GM12864 (cell line): ENCODE data around the gene ANKRD37.

ENCODE experiments used
- DNase-seq: peaks from one replicate; pipeline ENCODE4 v3.0.0-alpha.2; 2011; ENCODE audit warnings: low read depth
- H3K4me3 ChIP-seq: 2 replicates; pipeline ENCODE4 v1.5.1; 2011; ENCODE audit warnings: mild to moderate bottlenecking, low read depth, low read length, control low read depth
- TF ChIP-seq, protein P1 (sequence below): IDR thresholded peaks from 2 replicates; pipeline ENCODE4 v1.5.1; 2011; ENCODE audit warnings: low read depth, mild to moderate bottlenecking, moderate library complexity, low read length, control low read depth, inconsistent platforms; ENCODE audit errors: missing control alignments

Gene ANKRD37

DNA sequence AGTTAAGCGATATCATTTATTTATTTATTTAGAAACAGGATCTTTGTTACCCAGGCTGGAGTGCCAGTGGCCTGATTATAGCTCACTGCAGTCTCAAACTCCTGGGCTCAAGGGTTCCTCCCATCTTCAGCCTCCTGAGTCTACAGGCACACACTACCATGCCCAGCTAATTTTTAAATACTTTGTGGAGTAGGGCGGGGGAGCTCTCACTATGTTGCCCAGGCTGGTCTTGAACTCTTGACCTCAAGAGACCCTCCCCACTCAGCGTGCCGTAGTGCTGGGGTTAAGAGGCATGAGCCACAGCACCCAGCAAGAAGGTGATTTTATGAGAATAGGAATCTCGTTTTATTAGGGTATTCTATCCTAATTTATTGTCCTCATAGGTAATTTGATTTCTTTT, 33.0 kb downstream of the ANKRD37 start:
- H3K4me3 ChIP-seq: no peak overlapping the region
- no peak for DNase-seq
- TF ChIP-seq, protein P1, sequence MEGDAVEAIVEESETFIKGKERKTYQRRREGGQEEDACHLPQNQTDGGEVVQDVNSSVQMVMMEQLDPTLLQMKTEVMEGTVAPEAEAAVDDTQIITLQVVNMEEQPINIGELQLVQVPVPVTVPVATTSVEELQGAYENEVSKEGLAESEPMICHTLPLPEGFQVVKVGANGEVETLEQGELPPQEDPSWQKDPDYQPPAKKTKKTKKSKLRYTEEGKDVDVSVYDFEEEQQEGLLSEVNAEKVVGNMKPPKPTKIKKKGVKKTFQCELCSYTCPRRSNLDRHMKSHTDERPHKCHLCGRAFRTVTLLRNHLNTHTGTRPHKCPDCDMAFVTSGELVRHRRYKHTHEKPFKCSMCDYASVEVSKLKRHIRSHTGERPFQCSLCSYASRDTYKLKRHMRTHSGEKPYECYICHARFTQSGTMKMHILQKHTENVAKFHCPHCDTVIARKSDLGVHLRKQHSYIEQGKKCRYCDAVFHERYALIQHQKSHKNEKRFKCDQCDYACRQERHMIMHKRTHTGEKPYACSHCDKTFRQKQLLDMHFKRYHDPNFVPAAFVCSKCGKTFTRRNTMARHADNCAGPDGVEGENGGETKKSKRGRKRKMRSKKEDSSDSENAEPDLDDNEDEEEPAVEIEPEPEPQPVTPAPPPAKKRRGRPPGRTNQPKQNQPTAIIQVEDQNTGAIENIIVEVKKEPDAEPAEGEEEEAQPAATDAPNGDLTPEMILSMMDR: no peak

DNA sequence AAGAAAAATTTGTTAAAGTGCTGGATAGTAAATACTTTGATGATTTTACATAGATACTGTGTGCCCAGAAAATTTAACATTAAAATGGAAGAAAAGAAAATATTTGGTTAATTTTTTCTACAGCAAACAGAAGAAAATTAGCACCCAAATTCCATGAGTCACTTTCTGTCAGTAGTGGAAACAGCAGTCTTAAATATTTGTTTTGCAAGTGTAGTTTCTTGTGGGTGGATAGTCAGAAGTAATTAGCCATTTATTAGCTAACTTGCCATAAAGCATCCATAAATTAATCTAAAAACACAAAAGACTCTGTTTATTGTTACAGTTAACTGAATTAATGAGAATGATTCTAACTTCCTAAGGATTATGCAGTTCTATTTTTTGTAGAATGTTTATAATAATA, 38.8 kb downstream of the ANKRD37 start:
- DNase-seq: no peak
- TF ChIP-seq, protein P1: no peak
- no peak overlapping the region for H3K4me3 ChIP-seq

DNA sequence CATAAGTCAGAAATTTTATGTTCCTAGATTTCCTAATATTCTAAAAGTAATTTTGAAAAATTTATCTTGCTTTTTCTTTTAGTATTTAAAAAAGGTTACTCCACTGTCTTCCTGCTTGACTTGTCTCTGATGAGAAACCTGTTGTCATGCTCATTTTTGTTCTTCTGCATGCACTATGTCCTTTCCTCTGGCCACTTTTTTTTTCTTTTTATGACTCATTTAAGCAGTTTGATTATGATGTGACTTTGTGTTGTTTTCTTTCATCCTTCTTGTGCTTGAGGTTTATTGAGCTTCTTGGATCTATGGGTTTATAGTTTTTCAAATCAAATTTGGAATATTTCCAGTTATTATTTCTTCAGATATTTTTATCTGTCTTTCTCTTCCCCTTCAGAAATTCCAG, 41.2 kb downstream of the ANKRD37 start:
- H3K4me3 ChIP-seq: no peak overlapping the region
- DNase-seq: no peak
- TF ChIP-seq, protein P1: no peak

DNA sequence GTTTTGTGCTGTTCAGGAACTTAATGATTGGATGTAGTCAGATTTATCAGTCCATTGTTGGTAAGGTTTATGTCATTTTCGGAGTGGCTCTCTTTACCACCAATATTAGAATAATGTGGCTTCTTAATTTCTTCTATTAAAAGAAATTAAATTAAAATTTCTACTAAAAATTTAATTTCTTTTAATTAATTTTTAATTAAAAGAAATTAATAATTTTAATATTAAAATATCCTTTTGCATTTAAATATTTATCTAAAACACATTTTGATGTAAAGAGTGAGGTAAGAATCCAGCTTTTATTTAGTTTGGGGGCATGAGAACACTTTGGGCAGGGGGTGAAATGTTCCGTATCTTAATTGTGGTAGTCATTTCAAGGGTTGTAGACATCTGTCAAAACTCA, 44.8 kb downstream of the ANKRD37 start:
- H3K4me3 ChIP-seq: no peak overlapping the region
- TF ChIP-seq, protein P1: no peak

DNA sequence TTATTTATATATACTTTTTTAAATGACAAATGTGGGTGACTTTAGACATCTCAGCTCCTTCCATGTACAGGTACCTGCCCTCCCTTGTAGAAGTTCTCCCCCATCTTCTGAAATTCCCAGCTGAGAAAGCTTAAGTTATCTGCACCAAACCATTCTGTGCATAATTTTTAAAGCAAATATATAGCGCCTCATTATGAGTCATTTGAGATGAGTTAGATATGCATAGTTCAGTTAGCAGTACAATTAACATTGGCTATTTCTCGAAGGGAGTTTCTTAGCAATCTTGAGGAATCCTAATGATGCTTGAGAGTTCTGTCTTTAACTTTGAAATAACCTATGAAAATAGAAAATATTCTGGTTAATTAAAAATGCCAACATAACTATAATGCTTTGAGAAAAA, 48.6 kb downstream of the ANKRD37 start:
- no peak overlapping the region for H3K4me3 ChIP-seq
- TF ChIP-seq, protein P1: no peak
- no peak for DNase-seq

More for the DNA sequence above, 44.8 kb downstream of the ANKRD37 start:
- DNase-seq: no peak
